Transverse colon (tissue), 4 donors: ENCODE measurements around the gene CHRM3. TPM values are rescaled to one million over a fixed set of nuclear protein-coding genes. Genes with fewer than 3 reads are reported as not detected.
A peak's percentile ranks its signal among the peaks of the same experiment; 100 is the strongest.

Source experiments
- DNase-seq: peaks from one replicate; pipeline ENCODE4 v3.0.0-alpha.2; 2019
- H3K27ac ChIP-seq, 4 donors: fragments of 200-600 bp; sonication (generic); 2 replicates each; pipeline ENCODE4 v1.5.1; 2016 to 2018; ENCODE audit warnings: inconsistent platforms in 4 of 4
- H3K27me3 ChIP-seq: fragments of 200-600 bp; sonication (generic); 2 replicates; pipeline ENCODE4 v1.5.1; 2017; ENCODE audit warnings: inconsistent platforms
- H3K36me3 ChIP-seq, 4 donors: fragments of 200-600 bp; sonication (generic); 2 replicates each; pipeline ENCODE4 v1.5.1; 2017 to 2019; ENCODE audit warnings: inconsistent platforms in 4 of 4
- H3K4me1 ChIP-seq, 4 donors: fragments of 200-600 bp; sonication (generic); 2 replicates each; pipeline ENCODE4 v1.5.1; 2017 to 2020; ENCODE audit warnings: inconsistent platforms in 4 of 4
- H3K4me3 ChIP-seq, 4 donors: fragments of 200-600 bp; sonication (generic); 1 replicate in 1 of 4; 2 replicates in 3 of 4; pipeline versions ENCODE4 v1.5.1 to v1.6.1; 2017 to 2019; ENCODE audit warnings: inconsistent platforms in 4 of 4
- H3K9me3 ChIP-seq, 2 donors: fragments of 200-600 bp; sonication (generic); 2 replicates each; pipeline ENCODE4 v1.5.1; 2017 to 2019; ENCODE audit warnings: inconsistent platforms in 2 of 2
- CTCF ChIP-seq, 5 experiments: fragments of 200-600 bp in 3 of 5; fragments of 450-650 bp in 2 of 5; sonication (generic) in 3 of 5; IDR thresholded peaks; 1 replicate in 2 of 5; 2 replicates in 3 of 5; pipeline ENCODE4 v1.5.1; 2016 to 2017; ENCODE audit warnings: antibody characterized with exemption in 5 of 5, inconsistent platforms in 3 of 5, mild to moderate bottlenecking in 2 of 5, moderate library complexity in 1 of 5
- EP300 ChIP-seq: sonication (generic); formaldehyde crosslinking; IDR thresholded peaks from one replicate; pipeline ENCODE4 v1.6.1; 2017; ENCODE audit warnings: antibody characterized with exemption, low read depth
- POLR2A ChIP-seq: fragments of 450-650 bp; IDR thresholded peaks from one replicate; pipeline ENCODE4 v1.6.1; 2016; ENCODE audit warnings: antibody characterized with exemption, mild to moderate bottlenecking, moderate library complexity
- POLR2AphosphoS5 ChIP-seq, 3 donors: sonication (generic); formaldehyde crosslinking; IDR thresholded peaks; one replicate each; pipeline ENCODE4 v1.6.1; 2016; ENCODE audit warnings: antibody characterized with exemption in 3 of 3
- WGBS, 2 donors: methylation state at CpG; one replicate each; pipeline ENCODE4 v1.1.5; 2018; ENCODE audit warnings: low coverage in 1 of 2; 5-methylcytosine and 5-hydroxymethylcytosine counted together
- in situ Hi-C, 4 donors: fragments of 200-750 bp; cut with MboI; loops; one replicate each; pipeline versions ENCODE4 v1.15.0 to v1.15.1; 2017; ENCODE audit warnings: low sequenced_read_pairs in 3 of 4, low pct_ligation_motif_present in 1 of 4, low pct_unique_long_range_greater_than_20kb in 1 of 4
- intact Hi-C: fragments of 100-400 bp; cut with DNase I; formaldehyde crosslinking; loops from one replicate; pipeline ENCODE4 v1.15.1; 2023; ENCODE audit warnings: low total_unique reads
- total RNA-seq, 4 donors: library from RNA; depleted of rRNA; stranded (reverse); fragments of >200 nt; gene quantifications; one replicate each; pipeline ENCODE4 v1.1.0, GENCODE V29; 2016

The CHRM3 gene
- total RNA-seq, 4 donors from 2014 or later: 14.6 to 29.5 (median 18.9) TPM

- intact Hi-C loops (no loop called here), in situ Hi-C loops (no loop called here)
- Histone ChIP-seq H3K27me3 (no peaks in the 10 kb centered on the region), H3K36me3 (no peaks in the 10 kb centered on the region), H3K4me3 (no peak overlapping the region), H3K27ac (no peak overlapping the region), H3K4me1 (peaks cover 0 to 10% (median 0%) of the 10 kb centered on the region in 4 donors), H3K9me3 (no peaks in the 10 kb centered on the region)
- TF ChIP-seq POLR2AphosphoS5 (IDR thresholded peaks at IDR 0.05) (no peak), POLR2A (no peak), EP300 (no peak), CTCF (IDR thresholded peaks at IDR 0.05) (no peak)
- no peak for DNase-seq
- 88 to 93% methylated on average over 4 to 6 of the region's 6 CpGs for WGBS, 2 donors
Observed at GRCh38 chr1:239349699-239350098, 36.7 kb upstream of the CHRM3 start.

- H3K4me1 ChIP-seq: peaks cover 0 to 10% (median 0%) of the 10 kb centered on the region in 4 donors
- DNase-seq: peak; percentile 30
- TF ChIP-seq CTCF (IDR thresholded peaks at IDR 0.05): no peak
- no peak for TF ChIP-seq POLR2AphosphoS5 (IDR thresholded peaks at IDR 0.05)
- no peak for TF ChIP-seq EP300
- TF ChIP-seq POLR2A: no peak
- intact Hi-C loops (no loop called here), in situ Hi-C loops (no loop called here)
- peak overlapping the region; percentile 32 to 73 (median 52) for H3K27ac ChIP-seq
- no peaks in the 10 kb centered on the region for H3K27me3 ChIP-seq
- no peak overlapping the region for H3K4me3 ChIP-seq
- WGBS, 2 donors: 50 to 64% methylated on average over 3 of the region's 3 CpGs
- no peaks in the 10 kb centered on the region for H3K9me3 ChIP-seq
- H3K36me3 ChIP-seq: no peaks in the 10 kb centered on the region
Observed at GRCh38 chr1:239353536-239353935, 32.8 kb upstream of the CHRM3 start.

GRCh38 chr1:239354231-239354630, 32.1 kb upstream of the CHRM3 start:
- H3K27me3 ChIP-seq: no peaks in the 10 kb centered on the region
- no peaks in the 10 kb centered on the region for H3K9me3 ChIP-seq
- 54% methylated on average over 1 of the region's 1 CpG for WGBS, 2 donors
- TF ChIP-seq POLR2A (no peak), POLR2AphosphoS5 (IDR thresholded peaks at IDR 0.05) (no peak), CTCF (IDR thresholded peaks at IDR 0.05) (no peak), EP300 (no peak)
- H3K36me3 ChIP-seq: no peaks in the 10 kb centered on the region
- in situ Hi-C loops: no loop called here
- intact Hi-C loops: no loop called here
- H3K27ac ChIP-seq: no peak overlapping the region
- DNase-seq: no peak
- H3K4me3 ChIP-seq: no peak overlapping the region
- peaks cover 0 to 10% (median 0%) of the 10 kb centered on the region in 4 donors for H3K4me1 ChIP-seq

DNA sequence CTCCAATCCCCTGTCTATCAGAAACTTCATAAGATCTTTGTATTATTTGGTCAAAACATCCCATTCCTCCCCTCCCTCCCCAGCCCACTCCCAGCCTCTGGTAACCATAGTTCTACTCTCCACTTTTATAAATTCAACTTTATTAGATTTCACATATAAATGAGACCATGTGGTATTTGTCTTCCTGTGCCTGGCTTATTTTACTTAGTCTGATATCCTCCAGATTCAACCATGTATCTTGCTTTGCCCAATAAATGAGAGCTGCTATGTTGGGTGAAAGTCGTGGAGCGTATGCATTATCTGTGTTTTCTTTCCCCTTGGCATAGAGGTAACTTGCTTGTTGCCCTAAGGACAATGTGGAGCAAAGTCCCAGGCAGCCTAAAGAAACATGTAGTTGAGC, 28.5 kb upstream of the CHRM3 start:
- Histone ChIP-seq H3K9me3 (no peaks in the 10 kb centered on the region), H3K27ac (no peak overlapping the region), H3K36me3 (no peaks in the 10 kb centered on the region), H3K27me3 (no peaks in the 10 kb centered on the region), H3K4me3 (no peak overlapping the region), H3K4me1 (peaks cover 0 to 21% (median 4%) of the 10 kb centered on the region in 4 donors)
- intact Hi-C loops: no loop called here
- in situ Hi-C loops: no loop called here
- no peak for DNase-seq
- TF ChIP-seq EP300 (no peak), POLR2A (no peak), CTCF (IDR thresholded peaks at IDR 0.05) (no peak), POLR2AphosphoS5 (IDR thresholded peaks at IDR 0.05) (no peak)
- 62 to 79% methylated on average over 2 of the region's 2 CpGs for WGBS, 2 donors
